Breast epithelium (tissue), 3 donors: ENCODE measurements around the gene THOP1.

Experiments
- POLR2A ChIP-seq: fragments of 450-650 bp; IDR thresholded peaks from one replicate; pipeline ENCODE4 v1.6.1; 2016; ENCODE audit warnings: antibody characterized with exemption, mild to moderate bottlenecking, moderate library complexity
- TF ChIP-seq, protein P1 (sequence below), 3 donors: fragments of 450-650 bp; IDR thresholded peaks; one replicate each; pipeline ENCODE4 v1.5.1; 2016 to 2017; ENCODE audit warnings: antibody characterized with exemption in 3 of 3, mild to moderate bottlenecking in 3 of 3, moderate library complexity in 3 of 3

- no peak for TF ChIP-seq POLR2A
- TF ChIP-seq, protein P1, sequence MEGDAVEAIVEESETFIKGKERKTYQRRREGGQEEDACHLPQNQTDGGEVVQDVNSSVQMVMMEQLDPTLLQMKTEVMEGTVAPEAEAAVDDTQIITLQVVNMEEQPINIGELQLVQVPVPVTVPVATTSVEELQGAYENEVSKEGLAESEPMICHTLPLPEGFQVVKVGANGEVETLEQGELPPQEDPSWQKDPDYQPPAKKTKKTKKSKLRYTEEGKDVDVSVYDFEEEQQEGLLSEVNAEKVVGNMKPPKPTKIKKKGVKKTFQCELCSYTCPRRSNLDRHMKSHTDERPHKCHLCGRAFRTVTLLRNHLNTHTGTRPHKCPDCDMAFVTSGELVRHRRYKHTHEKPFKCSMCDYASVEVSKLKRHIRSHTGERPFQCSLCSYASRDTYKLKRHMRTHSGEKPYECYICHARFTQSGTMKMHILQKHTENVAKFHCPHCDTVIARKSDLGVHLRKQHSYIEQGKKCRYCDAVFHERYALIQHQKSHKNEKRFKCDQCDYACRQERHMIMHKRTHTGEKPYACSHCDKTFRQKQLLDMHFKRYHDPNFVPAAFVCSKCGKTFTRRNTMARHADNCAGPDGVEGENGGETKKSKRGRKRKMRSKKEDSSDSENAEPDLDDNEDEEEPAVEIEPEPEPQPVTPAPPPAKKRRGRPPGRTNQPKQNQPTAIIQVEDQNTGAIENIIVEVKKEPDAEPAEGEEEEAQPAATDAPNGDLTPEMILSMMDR (IDR thresholded peaks at IDR 0.05): no peak
Observed at GRCh38 chr19:2800506-2800905, 15.2 kb downstream of the THOP1 start.
